ENCODE results near the gene GRID2.

GRID2 gene

GRCh38 chr4:93718233-93718632 is 1414.5 kb downstream of the GRID2 start:
- Histone ChIP-seq H3K27ac (ENCODE audit: low read depth, low read length) (no peak overlapping the region), H3K4me1 (ENCODE audit: insufficient read depth, low read length) (no peaks in the 10 kb centered on the region), H3K9me3 (ENCODE audit: insufficient read depth, low read depth, low read length) (no peaks in the 10 kb centered on the region), H3K27me3 (ENCODE audit: insufficient read depth, low read length) (no peaks in the 10 kb centered on the region), H3K36me3 (ENCODE audit: insufficient read depth, low read length) (no peaks in the 10 kb centered on the region), H3K4me3 (ENCODE audit: low read length) (no peak overlapping the region), H3K9ac (ENCODE audit: low read depth, low read length) (no peak overlapping the region)
- WGBS, result 100% methylated on average over 1 of the region's 1 CpG

- no peaks in the 10 kb centered on the region for H3K36me3 ChIP-seq (ENCODE audit: insufficient read depth, low read length)
Measured at GRCh38 chr4:93719552-93719951, 1415.8 kb downstream of the GRID2 start.

GRCh38 chr4:93722446-93722845 is 1418.7 kb downstream of the GRID2 start:
- Histone ChIP-seq H3K4me1 (ENCODE audit: insufficient read depth, low read length) (no peaks in the 10 kb centered on the region), H3K9me3 (ENCODE audit: insufficient read depth, low read depth, low read length) (no peaks in the 10 kb centered on the region), H3K4me3 (ENCODE audit: low read length) (no peak overlapping the region), H3K27ac (ENCODE audit: low read depth, low read length) (no peak overlapping the region), H3K9ac (ENCODE audit: low read depth, low read length) (no peak overlapping the region), H3K36me3 (ENCODE audit: insufficient read depth, low read length) (no peaks in the 10 kb centered on the region), H3K27me3 (ENCODE audit: insufficient read depth, low read length) (no peaks in the 10 kb centered on the region)
- WGBS, result 91% methylated on average over 1 of the region's 1 CpG

More at GRCh38 chr4:93719552-93719951, 1415.8 kb downstream of the GRID2 start:
- no peak overlapping the region for H3K9ac ChIP-seq (ENCODE audit: low read depth, low read length)
- no peak overlapping the region for H3K4me3 ChIP-seq (ENCODE audit: low read length)
- no peaks in the 10 kb centered on the region for H3K9me3 ChIP-seq (ENCODE audit: insufficient read depth, low read depth, low read length)
- no peak overlapping the region for H3K27ac ChIP-seq (ENCODE audit: low read depth, low read length)
- no peaks in the 10 kb centered on the region for H3K27me3 ChIP-seq (ENCODE audit: insufficient read depth, low read length)
- no peaks in the 10 kb centered on the region for H3K4me1 ChIP-seq (ENCODE audit: insufficient read depth, low read length)

DNA sequence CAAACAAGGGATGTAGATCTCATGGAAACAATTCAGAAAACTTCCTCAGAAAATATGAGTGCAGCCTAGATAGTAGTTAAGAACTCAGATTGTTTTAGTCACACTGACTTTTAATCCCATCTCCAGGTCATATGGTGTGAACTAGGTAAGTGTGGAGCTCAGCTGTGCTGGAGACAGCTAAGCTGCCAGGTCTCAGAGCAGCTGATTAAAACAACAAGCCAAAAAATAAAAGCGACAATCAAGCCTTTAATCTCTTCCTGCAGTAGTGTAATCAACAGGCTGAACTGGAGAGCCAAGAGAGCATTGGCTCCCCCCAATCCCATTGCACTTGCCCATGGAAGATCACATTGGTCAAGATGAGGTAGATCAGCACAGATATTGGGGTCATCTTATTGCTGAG is 1426.5 kb downstream of the GRID2 start:
- Histone ChIP-seq H3K27ac (ENCODE audit: low read depth, low read length) (no peak overlapping the region), H3K4me1 (ENCODE audit: insufficient read depth, low read length) (peaks cover 28% of the 10 kb centered on the region), H3K27me3 (ENCODE audit: insufficient read depth, low read length) (no peaks in the 10 kb centered on the region), H3K4me3 (ENCODE audit: low read length) (no peak overlapping the region), H3K9ac (ENCODE audit: low read depth, low read length) (no peak overlapping the region), H3K36me3 (ENCODE audit: insufficient read depth, low read length) (no peaks in the 10 kb centered on the region), H3K9me3 (ENCODE audit: insufficient read depth, low read depth, low read length) (no peaks in the 10 kb centered on the region)
- WGBS, result 100% methylated on average over 1 of the region's 1 CpG

GRCh38 chr4:93730760-93731159 is 1427.0 kb downstream of the GRID2 start:
- no peak overlapping the region for H3K4me3 ChIP-seq (ENCODE audit: low read length)
- no peak overlapping the region for H3K27ac ChIP-seq (ENCODE audit: low read depth, low read length)
- WGBS, result 90% methylated on average over 7 of the region's 7 CpGs
- H3K9ac ChIP-seq (ENCODE audit: low read depth, low read length), result no peak overlapping the region
- no peaks in the 10 kb centered on the region for H3K36me3 ChIP-seq (ENCODE audit: insufficient read depth, low read length)
- no peaks in the 10 kb centered on the region for H3K9me3 ChIP-seq (ENCODE audit: insufficient read depth, low read depth, low read length)
- peaks cover 28% of the 10 kb centered on the region for H3K4me1 ChIP-seq (ENCODE audit: insufficient read depth, low read length)
- H3K27me3 ChIP-seq (ENCODE audit: insufficient read depth, low read length), result no peaks in the 10 kb centered on the region

GRCh38 chr4:93731456-93731855 is 1427.7 kb downstream of the GRID2 start:
- no peaks in the 10 kb centered on the region for H3K36me3 ChIP-seq (ENCODE audit: insufficient read depth, low read length)
- WGBS, result 77% methylated on average over 1 of the region's 1 CpG
- H3K9me3 ChIP-seq (ENCODE audit: insufficient read depth, low read depth, low read length), result no peaks in the 10 kb centered on the region
- no peak overlapping the region for H3K9ac ChIP-seq (ENCODE audit: low read depth, low read length)
- no peak overlapping the region for H3K4me3 ChIP-seq (ENCODE audit: low read length)
- no peaks in the 10 kb centered on the region for H3K27me3 ChIP-seq (ENCODE audit: insufficient read depth, low read length)
- H3K4me1 ChIP-seq (ENCODE audit: insufficient read depth, low read length), result peaks cover 28% of the 10 kb centered on the region
- no peak overlapping the region for H3K27ac ChIP-seq (ENCODE audit: low read depth, low read length)

GRCh38 chr4:93732509-93732908 is 1428.7 kb downstream of the GRID2 start:
- H3K4me3 ChIP-seq (ENCODE audit: low read length), result no peak overlapping the region
- no peaks in the 10 kb centered on the region for H3K27me3 ChIP-seq (ENCODE audit: insufficient read depth, low read length)
- 86% methylated on average over 1 of the region's 1 CpG for WGBS
- H3K9me3 ChIP-seq (ENCODE audit: insufficient read depth, low read depth, low read length), result no peaks in the 10 kb centered on the region
- H3K9ac ChIP-seq (ENCODE audit: low read depth, low read length), result no peak overlapping the region
- no peaks in the 10 kb centered on the region for H3K36me3 ChIP-seq (ENCODE audit: insufficient read depth, low read length)
- H3K27ac ChIP-seq (ENCODE audit: low read depth, low read length), result no peak overlapping the region
- peaks cover 28% of the 10 kb centered on the region for H3K4me1 ChIP-seq (ENCODE audit: insufficient read depth, low read length)

DNA sequence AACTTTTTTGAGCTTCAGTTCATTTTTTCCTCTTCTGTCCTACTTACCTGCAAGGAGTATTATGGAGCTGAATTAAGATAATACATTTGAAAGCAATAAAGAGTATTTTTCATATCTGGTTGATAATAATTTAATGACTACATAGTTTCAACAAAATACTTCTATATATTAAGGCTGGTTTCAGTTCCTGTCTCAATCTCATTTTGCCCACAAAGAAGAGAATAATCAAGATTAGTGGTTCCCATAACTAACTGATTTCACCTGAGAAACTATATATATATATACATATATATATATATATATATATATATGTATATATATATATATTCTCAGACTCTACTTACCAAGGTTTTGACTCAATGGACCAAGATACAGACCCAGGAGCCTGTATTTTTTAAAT is 1437.1 kb downstream of the GRID2 start:
- Histone ChIP-seq H3K4me3 (ENCODE audit: low read length) (no peak overlapping the region), H3K36me3 (ENCODE audit: insufficient read depth, low read length) (no peaks in the 10 kb centered on the region), H3K4me1 (ENCODE audit: insufficient read depth, low read length) (peaks cover 7% of the 10 kb centered on the region; the same call in 1 of the 2 replicates), H3K9ac (ENCODE audit: low read depth, low read length) (no peak overlapping the region), H3K27me3 (ENCODE audit: insufficient read depth, low read length) (no peaks in the 10 kb centered on the region), H3K9me3 (ENCODE audit: insufficient read depth, low read depth, low read length) (no peaks in the 10 kb centered on the region), H3K27ac (ENCODE audit: low read depth, low read length) (no peak overlapping the region)

GRCh38 chr4:93743022-93743421 is 1439.3 kb downstream of the GRID2 start:
- no peaks in the 10 kb centered on the region for H3K27me3 ChIP-seq (ENCODE audit: insufficient read depth, low read length)
- no peak overlapping the region for H3K4me3 ChIP-seq (ENCODE audit: low read length)
- H3K36me3 ChIP-seq (ENCODE audit: insufficient read depth, low read length), result no peaks in the 10 kb centered on the region
- H3K9me3 ChIP-seq (ENCODE audit: insufficient read depth, low read depth, low read length), result no peaks in the 10 kb centered on the region
- 94% methylated on average over 2 of the region's 2 CpGs for WGBS
- no peak overlapping the region for H3K27ac ChIP-seq (ENCODE audit: low read depth, low read length)
- H3K9ac ChIP-seq (ENCODE audit: low read depth, low read length), result no peak overlapping the region
- H3K4me1 ChIP-seq (ENCODE audit: insufficient read depth, low read length), result peaks cover 8% of the 10 kb centered on the region; the same call in 1 of the 2 replicates

- H3K27me3 ChIP-seq (ENCODE audit: insufficient read depth, low read length), result no peaks in the 10 kb centered on the region
- H3K4me1 ChIP-seq (ENCODE audit: insufficient read depth, low read length), result peaks cover 13% of the 10 kb centered on the region
- no peak overlapping the region for H3K9ac ChIP-seq (ENCODE audit: low read depth, low read length)
- H3K27ac ChIP-seq (ENCODE audit: low read depth, low read length), result no peak overlapping the region
- no peaks in the 10 kb centered on the region for H3K36me3 ChIP-seq (ENCODE audit: insufficient read depth, low read length)
- no peaks in the 10 kb centered on the region for H3K9me3 ChIP-seq (ENCODE audit: insufficient read depth, low read depth, low read length)
- H3K4me3 ChIP-seq (ENCODE audit: low read length), result no peak overlapping the region
- 100% methylated on average over 1 of the region's 1 CpG for WGBS
Measured at GRCh38 chr4:93743635-93744034, 1439.9 kb downstream of the GRID2 start.

GRCh38 chr4:93744961-93745360 is 1441.2 kb downstream of the GRID2 start:
- 94% methylated on average over 2 of the region's 2 CpGs for WGBS
- no peak overlapping the region for H3K27ac ChIP-seq (ENCODE audit: low read depth, low read length)
- no peaks in the 10 kb centered on the region for H3K9me3 ChIP-seq (ENCODE audit: insufficient read depth, low read depth, low read length)

DNA sequence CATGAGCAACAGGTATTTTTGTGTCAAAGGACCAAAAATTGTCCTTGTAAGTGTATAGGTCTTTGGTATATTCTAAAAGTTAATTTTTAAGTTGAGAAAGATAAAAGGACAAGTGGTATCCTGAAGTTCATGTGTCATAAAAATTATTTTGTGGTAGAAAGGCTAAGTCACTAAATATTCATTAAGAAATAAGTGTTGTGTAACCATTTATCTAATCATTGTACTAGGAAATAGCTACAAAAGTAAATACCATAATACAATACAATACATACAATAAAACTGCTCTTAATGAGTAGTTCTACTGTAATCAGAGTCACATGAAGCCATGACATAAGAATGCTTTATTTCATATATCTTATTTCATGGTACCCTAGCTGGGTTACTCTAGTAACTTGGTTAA is 1442.3 kb downstream of the GRID2 start:
- no peak overlapping the region for H3K27ac ChIP-seq (ENCODE audit: low read depth, low read length)
- H3K4me1 ChIP-seq (ENCODE audit: insufficient read depth, low read length), result peaks cover 22% of the 10 kb centered on the region
- no peak overlapping the region for H3K9ac ChIP-seq (ENCODE audit: low read depth, low read length)
- no peaks in the 10 kb centered on the region for H3K36me3 ChIP-seq (ENCODE audit: insufficient read depth, low read length)
- no peaks in the 10 kb centered on the region for H3K9me3 ChIP-seq (ENCODE audit: insufficient read depth, low read depth, low read length)
- H3K27me3 ChIP-seq (ENCODE audit: insufficient read depth, low read length), result no peaks in the 10 kb centered on the region
- H3K4me3 ChIP-seq (ENCODE audit: low read length), result no peak overlapping the region

More at GRCh38 chr4:93744961-93745360, 1441.2 kb downstream of the GRID2 start:
- no peak overlapping the region for H3K4me3 ChIP-seq (ENCODE audit: low read length)
- no peak overlapping the region for H3K9ac ChIP-seq (ENCODE audit: low read depth, low read length)
- H3K36me3 ChIP-seq (ENCODE audit: insufficient read depth, low read length), result no peaks in the 10 kb centered on the region
- peaks cover 22% of the 10 kb centered on the region for H3K4me1 ChIP-seq (ENCODE audit: insufficient read depth, low read length)
- no peaks in the 10 kb centered on the region for H3K27me3 ChIP-seq (ENCODE audit: insufficient read depth, low read length)
